Measurements from ENCODE around the gene SLC22A16. TPM values are rescaled to one million over a fixed set of nuclear protein-coding genes. Genes with fewer than 3 reads are reported as not detected.

The SLC22A16 gene
- total RNA-seq, 4 donors from 2014 or later, result 0.27 TPM; not detected in 3

- TF ChIP-seq CTCF (IDR thresholded peaks at IDR 0.05), result no peak
- no peak for TF ChIP-seq POLR2A (IDR thresholded peaks at IDR 0.05)
- Histone ChIP-seq H3K9me3 (no peaks in the 10 kb centered on the region), H3K27ac (no peak overlapping the region), H3K4me3 (replicated peaks in 1 of 3) (no peak overlapping the region), H3K36me3 (no peaks in the 10 kb centered on the region), H3K4me1 (no peaks in the 10 kb centered on the region), H3K27me3 (no peaks in the 10 kb centered on the region)
- intact Hi-C loops (cut with DNase I), result no loop called here
- DNase-seq, result no peak
- 88 to 90% methylated on average over 7 of the region's 7 CpGs for WGBS, 2 donors
Observed at GRCh38 chr6:110482774-110483400, 6.5 kb upstream of the SLC22A16 start.

- intact Hi-C loops (cut with DNase I), result no loop called here
- Histone ChIP-seq H3K4me1 (no peaks in the 10 kb centered on the region), H3K27me3 (no peaks in the 10 kb centered on the region), H3K4me3 (replicated peaks in 1 of 3) (no peak overlapping the region), H3K36me3 (no peaks in the 10 kb centered on the region), H3K9me3 (no peaks in the 10 kb centered on the region), H3K27ac (no peak overlapping the region)
- TF ChIP-seq CTCF (IDR thresholded peaks at IDR 0.05), result no peak
- TF ChIP-seq POLR2A (IDR thresholded peaks at IDR 0.05), result no peak
- DNase-seq, result no peak
Observed at GRCh38 chr6:110481081-110481480, 4.7 kb upstream of the SLC22A16 start.

GRCh38 chr6:110475066-110475653 lies 1.3 kb downstream of the SLC22A16 start:
- H3K4me3 ChIP-seq (replicated peaks in 1 of 3), result no peak overlapping the region
- no peak overlapping the region for H3K27ac ChIP-seq
- no peaks in the 10 kb centered on the region for H3K36me3 ChIP-seq
- H3K27me3 ChIP-seq, result no peaks in the 10 kb centered on the region
- 65 to 68% methylated on average over 10 of the region's 10 CpGs for WGBS, 2 donors
- H3K9me3 ChIP-seq, result no peaks in the 10 kb centered on the region
- DNase-seq, result no peak
- H3K4me1 ChIP-seq, result no peaks in the 10 kb centered on the region
- TF ChIP-seq CTCF (IDR thresholded peaks at IDR 0.05), result no peak
- TF ChIP-seq POLR2A (IDR thresholded peaks at IDR 0.05), result no peak
- intact Hi-C loops (cut with DNase I), result no loop called here

GRCh38 chr6:110474500-110474899 lies 1.9 kb downstream of the SLC22A16 start:
- no peak for TF ChIP-seq POLR2A (IDR thresholded peaks at IDR 0.05)
- TF ChIP-seq CTCF (IDR thresholded peaks at IDR 0.05), result no peak
- 89 to 94% methylated on average over 4 of the region's 4 CpGs for WGBS, 2 donors
- DNase-seq, result no peak
- no peak overlapping the region for H3K27ac ChIP-seq
- intact Hi-C loops (cut with DNase I), result no loop called here
- no peaks in the 10 kb centered on the region for H3K27me3 ChIP-seq
- no peaks in the 10 kb centered on the region for H3K9me3 ChIP-seq
- no peak overlapping the region for H3K4me3 ChIP-seq (replicated peaks in 1 of 3)
- H3K4me1 ChIP-seq, result no peaks in the 10 kb centered on the region
- H3K36me3 ChIP-seq, result no peaks in the 10 kb centered on the region

GRCh38 chr6:110472739-110473138 lies 3.7 kb downstream of the SLC22A16 start:
- no peak for DNase-seq
- Histone ChIP-seq H3K27ac (no peak overlapping the region), H3K9me3 (no peaks in the 10 kb centered on the region), H3K4me3 (replicated peaks in 1 of 3) (no peak overlapping the region), H3K4me1 (no peaks in the 10 kb centered on the region), H3K36me3 (no peaks in the 10 kb centered on the region), H3K27me3 (no peaks in the 10 kb centered on the region)
- WGBS, 2 donors, result 84 to 91% methylated on average over 4 of the region's 4 CpGs
- intact Hi-C loops (cut with DNase I), result no loop called here
- TF ChIP-seq CTCF (IDR thresholded peaks at IDR 0.05) (no peak), POLR2A (IDR thresholded peaks at IDR 0.05) (no peak)
